Measurements from ENCODE around the gene RPL10A. TPM values are rescaled to one million over a fixed set of nuclear protein-coding genes. Genes with fewer than 3 reads are reported as not detected.

The RPL10A gene
- total RNA-seq, 1 experiment from 2014 or later = 983 TPM

Other genes with a start within 250 kb of the RPL10A start
- 8.2 and 15.6 TPM in 2 replicates for gene ZNF76, start 208.7 kb upstream of the RPL10A start, total RNA-seq (2014; rRNA removed; shearing (Covaris generic))
- gene DEF6, start 170.6 kb upstream of the RPL10A start, total RNA-seq (2014; rRNA removed; shearing (Covaris generic)) = 0.05 TPM in 1 of 2 replicates, not detected in the other
- 7.4 and 10.3 TPM in 2 replicates for gene PPARD, start 125.8 kb upstream of the RPL10A start, total RNA-seq (2014; rRNA removed; shearing (Covaris generic))
- gene FANCE, start 16.1 kb upstream of the RPL10A start, total RNA-seq (2014; rRNA removed; shearing (Covaris generic)) = 16.3 and 20.2 TPM in 2 replicates
- gene TEAD3, start 28.7 kb downstream of the RPL10A start, total RNA-seq (2014; rRNA removed; shearing (Covaris generic)) = 14.5 and 24.4 TPM in 2 replicates
- not detected in 2 replicates for gene TULP1, start 44.5 kb downstream of the RPL10A start, total RNA-seq (2014; rRNA removed; shearing (Covaris generic))
- 0.29 and 0.50 TPM in 2 replicates for gene FKBP5, start 220.5 kb downstream of the RPL10A start, total RNA-seq (2014; rRNA removed; shearing (Covaris generic))

Measured in SJSA1 (cell line).